ENCODE measurements around the gene SHISA2. TPM values are rescaled to one million over a fixed set of nuclear protein-coding genes. Genes with fewer than 3 reads are reported as not detected.

SHISA2 gene
- total and polyA plus RNA-seq, 2 of the 13 experiments (the other 11 are each of a cell fraction or from before 2014, with no cell fraction given) = not detected

DNA sequence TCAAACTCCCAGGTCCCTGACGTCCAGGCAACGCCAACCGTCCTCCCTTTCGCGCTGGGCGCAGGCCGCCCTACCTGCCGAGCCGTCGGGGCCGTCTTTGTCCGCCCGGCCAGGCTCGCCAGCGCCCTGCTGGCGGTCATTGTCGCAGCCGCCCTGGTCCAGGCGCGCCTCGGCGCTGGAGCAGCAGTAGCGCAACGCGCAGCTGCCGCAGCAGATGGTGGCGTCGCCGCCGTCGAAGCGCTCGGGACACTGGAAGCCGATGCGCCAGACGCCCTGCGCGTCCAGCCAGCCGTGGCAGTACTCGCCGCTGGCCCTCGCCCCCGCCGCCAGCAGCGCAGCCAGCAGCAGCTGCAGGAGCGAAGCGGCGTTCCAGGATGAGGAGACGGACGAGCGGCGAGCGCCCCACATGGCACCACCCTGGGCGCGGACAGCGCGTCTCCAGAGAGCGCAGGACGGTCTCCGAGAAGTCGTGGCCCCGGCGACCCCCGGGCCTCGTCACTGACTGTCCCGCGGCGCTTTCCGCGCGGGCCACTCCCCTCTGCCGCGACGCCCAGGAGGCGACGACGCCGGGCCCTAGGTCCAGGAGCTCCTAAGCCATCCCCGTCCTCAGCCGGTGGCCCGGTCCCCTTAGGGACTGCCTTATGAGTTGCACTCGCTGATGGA lies 1.1 kb downstream of the SHISA2 start (continued):
- TF ChIP-seq FOXJ3 (CRISPR knock-in tag; IDR thresholded peaks at IDR 0.05; ENCODE audit: borderline replicate concordance) (no peak), TCF7L2 (IDR thresholded peaks at IDR 0.05; ENCODE audit: low read depth, low read length) (no peak), HMGA1 (CRISPR knock-in tag; conservative IDR thresholded peaks at IDR 0.05) (no peak), MIER2 (CRISPR knock-in tag; IDR thresholded peaks at IDR 0.05) (no peak), ZNF780A (CRISPR knock-in tag; IDR thresholded peaks at IDR 0.05) (no peak), NCOA2 (CRISPR knock-in tag; IDR thresholded peaks at IDR 0.05) (no peak), RBFOX2 (IDR thresholded peaks at IDR 0.05; ENCODE audit: low read depth, low read length) (no peak), HNF4G (IDR thresholded peaks at IDR 0.05; ENCODE audit: borderline replicate concordance, low read depth, low read length) (no peak), HNF4G (CRISPR knock-in tag; IDR thresholded peaks at IDR 0.05; ENCODE audit: borderline replicate concordance, low read depth) (no peak), ZC3H13 (CRISPR knock-in tag; IDR thresholded peaks at IDR 0.05) (no peak), ZNF530 (CRISPR knock-in tag; IDR thresholded peaks at IDR 0.05; ENCODE audit: low read depth) (no peak), ZNF513 (CRISPR knock-in tag; conservative IDR thresholded peaks at IDR 0.05) (no peak), ZNF337 (CRISPR knock-in tag; IDR thresholded peaks at IDR 0.05; ENCODE audit: borderline replicate concordance, low read depth) (no peak)
- TF ChIP-seq, protein P1, sequence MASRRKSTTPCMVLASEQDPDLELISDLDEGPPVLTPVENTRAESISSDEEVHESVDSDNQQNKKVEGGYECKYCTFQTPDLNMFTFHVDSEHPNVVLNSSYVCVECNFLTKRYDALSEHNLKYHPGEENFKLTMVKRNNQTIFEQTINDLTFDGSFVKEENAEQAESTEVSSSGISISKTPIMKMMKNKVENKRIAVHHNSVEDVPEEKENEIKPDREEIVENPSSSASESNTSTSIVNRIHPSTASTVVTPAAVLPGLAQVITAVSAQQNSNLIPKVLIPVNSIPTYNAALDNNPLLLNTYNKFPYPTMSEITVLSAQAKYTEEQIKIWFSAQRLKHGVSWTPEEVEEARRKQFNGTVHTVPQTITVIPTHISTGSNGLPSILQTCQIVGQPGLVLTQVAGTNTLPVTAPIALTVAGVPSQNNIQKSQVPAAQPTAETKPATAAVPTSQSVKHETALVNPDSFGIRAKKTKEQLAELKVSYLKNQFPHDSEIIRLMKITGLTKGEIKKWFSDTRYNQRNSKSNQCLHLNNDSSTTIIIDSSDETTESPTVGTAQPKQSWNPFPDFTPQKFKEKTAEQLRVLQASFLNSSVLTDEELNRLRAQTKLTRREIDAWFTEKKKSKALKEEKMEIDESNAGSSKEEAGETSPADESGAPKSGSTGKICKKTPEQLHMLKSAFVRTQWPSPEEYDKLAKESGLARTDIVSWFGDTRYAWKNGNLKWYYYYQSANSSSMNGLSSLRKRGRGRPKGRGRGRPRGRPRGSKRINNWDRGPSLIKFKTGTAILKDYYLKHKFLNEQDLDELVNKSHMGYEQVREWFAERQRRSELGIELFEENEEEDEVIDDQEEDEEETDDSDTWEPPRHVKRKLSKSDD (CRISPR knock-in tag; IDR thresholded peaks at IDR 0.05; ENCODE audit: low read depth) = no peak

Measured in HepG2 (cell line).